Right lobe of liver (tissue), 6 donors: ENCODE measurements around the gene ALS2CL. TPM values are rescaled to one million over a fixed set of nuclear protein-coding genes. Genes with fewer than 3 reads are reported as not detected.
"Not testable (repeated sequence)": the region's sequence is repeated elsewhere in the genome, so short reads cannot be mapped to it uniquely, and the experiment has no call there.

ENCODE experiments used
- ATAC-seq, 4 donors: fragments of 200-7000 bp; cut with Tn5 transposase; one replicate each; pipeline ENCODE4 v1.9.1; 2020; ENCODE audit warnings: mild to moderate bottlenecking in 4 of 4, moderate library complexity in 4 of 4
- DNase-seq, 3 donors: peaks; one replicate each; pipeline ENCODE4 v3.0.0-alpha.2; 2020
- H3K27ac ChIP-seq, 3 donors: fragments of 200-600 bp; one replicate each; pipeline ENCODE4 v1.8.0; 2022
- H3K27me3 ChIP-seq, 2 donors: fragments of 200-600 bp; one replicate each; pipeline ENCODE4 v1.8.0; 2022
- H3K36me3 ChIP-seq, 4 donors: fragments of 200-600 bp; sonication (generic) in 1 of 4; one replicate each; pipeline versions ENCODE4 v1.5.1 to v1.8.0; 2017 to 2022; ENCODE audit warnings: control low read depth in 1 of 4
- H3K4me1 ChIP-seq, 4 donors: fragments of 200-600 bp; sonication (generic) in 1 of 4; one replicate each; pipeline versions ENCODE4 v1.5.1 to v1.8.0; 2017 to 2022; ENCODE audit warnings: control low read depth in 1 of 4
- H3K4me3 ChIP-seq, 3 donors: fragments of 200-600 bp; one replicate each; pipeline ENCODE4 v1.8.0; 2022
- H3K9me3 ChIP-seq, 4 donors: fragments of 200-600 bp; sonication (generic) in 1 of 4; one replicate each; pipeline versions ENCODE4 v1.5.1 to v1.8.0; 2017 to 2022; ENCODE audit warnings: control low read depth in 1 of 4
- POLR2A ChIP-seq: fragments of 450-650 bp; IDR thresholded peaks from one replicate; pipeline ENCODE4 v1.6.1; 2017; ENCODE audit warnings: antibody characterized with exemption, mild to moderate bottlenecking
- WGBS: methylation state at CpG from one replicate; pipeline ENCODE4 v1.1.6; 2018; ENCODE audit warnings: low coverage, low lambda C conversion rate; ENCODE audit not compliant: insufficient coverage; ENCODE audit errors: missing lambda C conversion rate; 5-methylcytosine and 5-hydroxymethylcytosine counted together
- intact Hi-C, 2 donors: fragments of 100-400 bp; cut with DNase I; formaldehyde crosslinking; loops; one replicate each; pipeline versions ENCODE4 v1.11.2 to v1.14.1; 2022
- long read RNA-seq: library from polyadenylated mRNA; unstranded; transcript quantifications from one replicate; pipeline ENCODE4 v2.0.0, GENCODE V29; 2019
- total RNA-seq, 6 experiments: library from RNA; depleted of rRNA in 2 of 6; stranded (reverse); fragments of >200 nt in 2 of 6; fragmentation: NEBNext Ultra II Directional in 3 of 6; extraction: Animal tissue kit (Norgen Biotek cat#: 25700) in 3 of 6; gene quantifications; one replicate each; pipeline versions ENCODE4 v1.1.0 to v1.2.4, GENCODE V29; 2016 to 2023
- TF ChIP-seq, protein P1 (sequence below), 4 donors: fragments of 200-600 bp in 3 of 4; fragments of 450-650 bp in 1 of 4; IDR thresholded peaks; one replicate each; pipeline versions ENCODE4 v1.5.1 to v1.8.0; 2016 to 2022; ENCODE audit warnings: antibody characterized with exemption in 4 of 4, mild to moderate bottlenecking in 2 of 4
- donor health status: DM: no; HTN: yes; CAD: no.
- donor health status: DM: no; HTN: no; CAD: no.
- donor health status: DM: no; HTN: no; CAD: no.
- donor health status: DM: no; HTN: yes; CAD: no.
- donor health status: DM: no; HTN: yes; CAD: no.

Gene ALS2CL, protein sequence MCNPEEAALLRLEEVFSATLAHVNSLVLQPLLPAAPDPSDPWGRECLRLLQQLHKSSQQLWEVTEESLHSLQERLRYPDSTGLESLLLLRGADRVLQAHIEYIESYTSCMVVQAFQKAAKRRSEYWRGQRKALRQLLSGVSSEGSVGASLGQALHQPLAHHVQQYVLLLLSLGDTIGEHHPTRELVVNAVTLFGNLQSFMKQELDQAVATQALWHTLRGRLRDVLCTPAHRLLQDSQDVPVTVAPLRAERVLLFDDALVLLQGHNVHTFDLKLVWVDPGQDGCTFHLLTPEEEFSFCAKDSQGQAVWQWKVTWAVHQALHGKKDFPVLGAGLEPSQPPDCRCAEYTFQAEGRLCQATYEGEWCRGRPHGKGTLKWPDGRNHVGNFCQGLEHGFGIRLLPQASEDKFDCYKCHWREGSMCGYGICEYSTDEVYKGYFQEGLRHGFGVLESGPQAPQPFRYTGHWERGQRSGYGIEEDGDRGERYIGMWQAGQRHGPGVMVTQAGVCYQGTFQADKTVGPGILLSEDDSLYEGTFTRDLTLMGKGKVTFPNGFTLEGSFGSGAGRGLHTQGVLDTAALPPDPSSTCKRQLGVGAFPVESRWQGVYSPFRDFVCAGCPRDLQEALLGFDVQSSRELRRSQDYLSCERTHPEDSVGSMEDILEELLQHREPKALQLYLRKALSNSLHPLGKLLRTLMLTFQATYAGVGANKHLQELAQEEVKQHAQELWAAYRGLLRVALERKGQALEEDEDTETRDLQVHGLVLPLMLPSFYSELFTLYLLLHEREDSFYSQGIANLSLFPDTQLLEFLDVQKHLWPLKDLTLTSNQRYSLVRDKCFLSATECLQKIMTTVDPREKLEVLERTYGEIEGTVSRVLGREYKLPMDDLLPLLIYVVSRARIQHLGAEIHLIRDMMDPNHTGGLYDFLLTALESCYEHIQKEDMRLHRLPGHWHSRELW
- total RNA-seq, result 10 to 100 TPM; 12.3 to 19.1 (median 15.9) TPM
- long read RNA-seq, partial matches to known transcripts, result 0 of 3 reads
- long read RNA-seq, other reads (novel, unspliced or antisense), result 3 of 3 reads

GRCh38 chr3:46693038-46693891 is at the start of gene ALS2CL:
ALS2CL (minus strand) TSS chr3:46693679; CDS start chr3:46689440, 4,239 bp downstream.
- H3K9me3 ChIP-seq, result no peaks in the 10 kb centered on the region
- ATAC-seq, result peak; percentile 66 to 83 (median 78)
- peaks cover 0 to 25% (median 4%) of the 10 kb centered on the region in 4 donors for H3K4me1 ChIP-seq
- TF ChIP-seq, protein P1, sequence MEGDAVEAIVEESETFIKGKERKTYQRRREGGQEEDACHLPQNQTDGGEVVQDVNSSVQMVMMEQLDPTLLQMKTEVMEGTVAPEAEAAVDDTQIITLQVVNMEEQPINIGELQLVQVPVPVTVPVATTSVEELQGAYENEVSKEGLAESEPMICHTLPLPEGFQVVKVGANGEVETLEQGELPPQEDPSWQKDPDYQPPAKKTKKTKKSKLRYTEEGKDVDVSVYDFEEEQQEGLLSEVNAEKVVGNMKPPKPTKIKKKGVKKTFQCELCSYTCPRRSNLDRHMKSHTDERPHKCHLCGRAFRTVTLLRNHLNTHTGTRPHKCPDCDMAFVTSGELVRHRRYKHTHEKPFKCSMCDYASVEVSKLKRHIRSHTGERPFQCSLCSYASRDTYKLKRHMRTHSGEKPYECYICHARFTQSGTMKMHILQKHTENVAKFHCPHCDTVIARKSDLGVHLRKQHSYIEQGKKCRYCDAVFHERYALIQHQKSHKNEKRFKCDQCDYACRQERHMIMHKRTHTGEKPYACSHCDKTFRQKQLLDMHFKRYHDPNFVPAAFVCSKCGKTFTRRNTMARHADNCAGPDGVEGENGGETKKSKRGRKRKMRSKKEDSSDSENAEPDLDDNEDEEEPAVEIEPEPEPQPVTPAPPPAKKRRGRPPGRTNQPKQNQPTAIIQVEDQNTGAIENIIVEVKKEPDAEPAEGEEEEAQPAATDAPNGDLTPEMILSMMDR (IDR thresholded peaks at IDR 0.05), result no peak
- peak; percentile 83 for TF ChIP-seq POLR2A
- no peaks in the 10 kb centered on the region for H3K36me3 ChIP-seq
- WGBS, result 3% methylated on average over 4 of the region's 71 CpGs
- no peaks in the 10 kb centered on the region for H3K27me3 ChIP-seq
- peak within 1 kb of the TSS; percentile 66 to 81 (median 70) for H3K27ac ChIP-seq
- DNase-seq, result peak; percentile 75 to 84 (median 83)
- peak within 1 kb of the TSS; percentile 61 to 77 (median 69) for H3K4me3 ChIP-seq
- intact Hi-C loops, result no loop called here

DNA sequence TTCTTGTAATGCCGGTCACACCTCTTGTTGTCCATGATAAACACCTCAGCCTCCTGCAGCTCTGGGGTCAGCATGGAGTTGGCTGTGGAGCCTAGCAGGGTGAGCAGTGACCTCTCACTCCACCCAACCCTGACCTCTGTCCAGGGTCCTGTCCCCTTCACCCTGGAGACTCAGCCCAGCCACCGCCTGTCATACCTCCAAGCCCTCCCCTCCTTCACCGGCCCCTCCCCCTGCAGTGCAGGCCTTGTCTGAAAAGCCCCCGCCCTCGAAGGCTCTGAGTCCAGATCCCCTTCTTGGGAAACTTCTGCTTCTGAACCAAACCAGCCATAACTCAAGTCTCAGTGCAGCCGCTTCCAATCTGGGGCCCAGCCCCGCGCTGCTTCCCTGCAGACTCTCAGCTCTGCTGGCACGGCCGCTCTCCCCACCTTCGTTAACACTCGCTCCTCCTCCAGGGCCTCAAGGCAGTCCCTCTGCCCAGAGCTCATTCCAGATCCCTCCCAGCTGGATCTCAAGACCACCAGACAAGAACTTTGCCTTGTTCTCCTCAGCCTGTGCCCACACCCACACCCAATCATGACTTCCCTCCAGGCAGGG is 49.6 kb upstream of the ALS2CL start:
- TF ChIP-seq POLR2A, result no peak
- TF ChIP-seq, protein P1 (IDR thresholded peaks at IDR 0.05), result no peak
- Histone ChIP-seq H3K4me1 (no peaks in the 10 kb centered on the region), H3K27me3 (no peaks in the 10 kb centered on the region), H3K9me3 (no peaks in the 10 kb centered on the region), H3K4me3 (no peak overlapping the region), H3K36me3 (no peaks in the 10 kb centered on the region), H3K27ac (no peak overlapping the region)
- intact Hi-C loops, result no loop called here
- WGBS, result 78% methylated on average over 6 of the region's 12 CpGs
- ATAC-seq, result peak in 1 of 4 donors; percentile 19
- no peak for DNase-seq

- H3K4me1 ChIP-seq, H3K27me3 ChIP-seq, ATAC-seq, DNase-seq, H3K27ac ChIP-seq, H3K36me3 ChIP-seq, intact Hi-C loops, H3K9me3 ChIP-seq, H3K4me3 ChIP-seq: not testable (repeated sequence)
- 91% methylated on average over 3 of the region's 3 CpGs for WGBS
Observed at GRCh38 chr3:46739565-46739964, 46.1 kb upstream of the ALS2CL start.

GRCh38 chr3:46737329-46737731 is 43.9 kb upstream of the ALS2CL start:
- TF ChIP-seq POLR2A, result no peak
- TF ChIP-seq, protein P1 (IDR thresholded peaks at IDR 0.05), result no peak
- ATAC-seq (no peak), DNase-seq (no peak)
- Histone ChIP-seq H3K9me3 (no peaks in the 10 kb centered on the region), H3K4me3 (no peak overlapping the region), H3K27ac (no peak overlapping the region), H3K4me1 (no peaks in the 10 kb centered on the region), H3K27me3 (no peaks in the 10 kb centered on the region), H3K36me3 (no peaks in the 10 kb centered on the region)
- 40% methylated on average over 3 of the region's 4 CpGs for WGBS
- intact Hi-C loops, result no loop called here
